GM21447 (cell line): ENCODE results near the gene MCF2L.
"Not testable (repeated sequence)": the region's sequence is repeated elsewhere in the genome, so short reads cannot be mapped to it uniquely, and the experiment has no call there.

Experiments used
- ATAC-seq: cut with Tn5 transposase; IDR thresholded peaks from one replicate; pipeline ENCODE4 v1.9.1; 2021; ENCODE audit not compliant: unreplicated experiment

MCF2L gene

GRCh38 chr13:113029487-113030258 is 60.7 kb downstream of the MCF2L start:
- ATAC-seq, result no peak

- not testable (repeated sequence) for ATAC-seq
Measured at GRCh38 chr13:113030259-113030640, 61.2 kb downstream of the MCF2L start.

DNA sequence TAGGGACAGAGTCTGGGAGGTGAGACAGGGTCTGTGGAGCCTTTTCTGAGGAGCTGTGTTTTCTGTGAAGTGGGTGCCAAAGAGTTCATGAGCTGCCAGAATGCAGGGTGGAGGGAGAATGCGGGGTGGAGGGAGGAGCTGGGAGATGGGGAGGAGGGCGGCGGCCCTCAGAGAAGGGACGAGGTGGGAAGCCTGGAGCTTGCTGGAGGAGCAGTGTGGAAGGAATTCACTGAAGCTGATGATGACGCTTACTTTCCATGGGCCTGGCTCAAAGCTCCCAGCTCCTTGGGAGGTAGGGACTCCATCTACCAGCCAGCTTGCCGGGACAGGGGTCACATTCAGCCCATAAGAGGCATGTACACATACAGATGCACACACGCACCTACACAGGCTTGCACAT is 62.5 kb downstream of the MCF2L start:
- no peak for ATAC-seq

GRCh38 chr13:113032291-113032690 is 63.3 kb downstream of the MCF2L start:
- ATAC-seq, result no peak

DNA sequence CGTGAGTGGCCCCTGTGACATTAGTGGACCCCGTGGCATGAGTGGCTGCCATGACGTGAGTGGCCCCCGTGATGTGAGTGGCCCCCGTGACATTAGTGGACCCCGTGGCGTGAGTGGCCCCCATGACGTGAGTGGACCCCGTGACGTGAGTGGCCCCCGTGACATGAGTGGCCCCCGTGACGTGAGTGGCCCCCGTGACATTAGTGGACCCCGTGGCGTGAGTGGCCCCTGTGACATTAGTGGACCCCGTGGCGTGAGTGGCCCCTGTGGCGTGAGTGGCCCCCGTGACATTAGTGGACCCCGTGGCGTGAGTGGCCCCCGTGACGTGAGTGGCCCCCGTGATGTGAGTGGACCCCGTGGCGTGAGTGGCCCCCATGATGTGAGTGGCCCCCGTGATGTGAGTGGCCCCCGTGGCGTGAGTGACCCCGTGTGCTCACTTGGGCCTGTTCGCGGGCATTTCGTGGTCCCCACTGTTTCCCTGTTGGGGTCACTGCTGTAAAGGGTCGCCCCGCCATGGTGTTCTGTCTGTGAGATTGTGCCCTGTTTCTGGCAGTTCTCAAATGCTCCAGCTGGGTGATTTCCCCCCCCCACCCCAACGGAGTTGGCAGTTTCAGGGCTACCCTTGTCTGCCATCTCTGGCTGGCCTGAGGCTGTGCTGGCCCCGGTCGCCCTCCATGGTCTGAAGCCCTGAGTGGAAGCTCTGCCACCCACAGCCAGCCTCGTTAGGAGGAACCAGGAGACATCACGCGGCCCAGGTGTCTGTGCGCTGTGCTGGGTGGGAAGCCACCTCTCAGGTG is 64.2 kb downstream of the MCF2L start:
- no peak for ATAC-seq

DNA sequence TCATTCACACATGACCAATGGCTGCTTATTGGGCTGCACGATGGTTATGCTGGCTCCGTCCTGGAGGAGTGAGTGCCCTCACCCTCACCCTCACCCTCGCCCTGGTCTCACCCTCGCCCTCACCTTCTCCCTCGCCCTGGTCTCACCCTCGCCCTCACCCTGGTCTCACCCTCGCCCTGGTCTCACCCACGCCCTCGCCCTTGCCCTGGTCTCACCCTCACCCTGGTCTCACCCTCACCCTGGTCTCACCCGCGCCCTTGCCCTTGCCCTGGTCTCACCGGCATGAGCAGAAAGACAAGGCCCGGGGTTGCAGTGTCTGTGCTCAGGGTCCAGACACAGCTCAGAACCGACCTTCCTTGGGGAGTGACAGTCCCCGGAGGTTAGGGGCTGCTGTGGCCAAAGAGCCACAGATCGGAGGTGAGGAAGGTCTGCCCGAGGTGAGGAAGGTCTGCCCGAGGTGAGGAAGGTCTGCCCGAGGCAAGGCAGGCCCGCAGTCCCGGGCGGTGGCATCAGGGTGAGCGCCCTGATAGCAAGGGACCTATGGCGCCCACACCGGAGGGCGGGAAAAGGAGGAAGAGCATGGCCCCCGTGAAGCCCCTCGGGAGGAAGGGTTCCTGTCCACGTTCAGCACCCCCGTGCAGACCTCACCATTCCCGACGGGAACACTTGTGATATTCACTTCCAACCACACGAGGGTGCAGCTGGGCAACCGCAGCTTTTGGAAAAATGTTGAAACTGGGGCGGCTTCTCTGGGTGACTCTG is 65.6 kb downstream of the MCF2L start:
- no peak for ATAC-seq

GRCh38 chr13:113035213-113035800 is 66.3 kb downstream of the MCF2L start:
- ATAC-seq, result no peak

DNA sequence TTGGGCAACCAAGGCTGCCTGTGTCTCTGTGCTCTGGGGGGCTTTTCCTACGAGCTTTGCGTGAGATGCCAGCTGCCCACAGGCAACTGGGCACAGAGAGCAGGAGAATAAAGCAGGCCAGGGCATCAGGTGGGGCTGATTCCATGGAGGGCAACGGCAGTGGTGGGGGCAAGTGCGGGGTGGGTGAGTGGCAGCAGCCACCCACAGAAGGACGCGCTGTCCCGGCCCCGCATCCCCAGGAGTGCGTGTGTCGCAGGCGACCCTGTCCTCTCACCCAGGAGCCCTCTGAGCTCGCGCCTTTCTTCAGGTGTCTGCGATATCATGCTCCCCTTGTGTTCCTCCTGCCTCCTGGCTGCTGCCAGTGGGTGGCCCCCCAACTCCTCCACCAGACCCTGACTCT is 67.4 kb downstream of the MCF2L start:
- no peak for ATAC-seq

GRCh38 chr13:113040031-113040430 is 71.0 kb downstream of the MCF2L start:
- no peak for ATAC-seq

DNA sequence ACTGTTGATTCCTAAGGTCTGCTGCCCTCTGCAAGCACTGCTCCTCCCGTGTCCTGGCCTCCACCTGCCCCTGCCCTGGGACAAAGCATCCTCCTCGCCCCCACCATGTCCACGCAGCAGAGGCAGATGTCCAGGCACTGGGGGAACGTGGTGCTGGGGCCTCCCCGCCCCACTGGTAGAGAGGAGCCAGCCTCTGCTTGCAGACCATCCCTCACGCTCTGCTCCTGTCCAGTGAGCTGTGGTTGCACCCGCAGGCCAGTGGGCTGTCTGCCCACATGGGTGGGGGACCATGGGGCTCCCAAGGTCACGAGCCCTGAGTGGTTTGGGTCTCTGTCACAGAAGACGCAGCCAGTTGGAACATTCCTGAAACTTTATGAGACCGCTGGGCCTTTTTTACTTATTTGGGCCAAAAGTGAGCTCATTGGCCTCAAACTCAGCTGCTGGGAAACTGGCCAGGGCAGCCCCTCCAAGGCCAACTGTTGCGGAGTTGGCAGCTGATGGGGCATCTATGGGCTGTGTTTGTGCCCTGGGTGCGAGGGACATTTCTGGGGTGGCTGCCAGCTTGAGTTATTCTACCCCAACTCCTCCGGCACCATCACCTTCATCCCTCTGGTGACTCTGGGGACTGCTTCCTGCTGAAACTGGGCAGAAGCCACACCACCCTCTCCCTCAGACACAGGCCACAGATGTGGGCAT is 71.7 kb downstream of the MCF2L start:
- no peak for ATAC-seq

DNA sequence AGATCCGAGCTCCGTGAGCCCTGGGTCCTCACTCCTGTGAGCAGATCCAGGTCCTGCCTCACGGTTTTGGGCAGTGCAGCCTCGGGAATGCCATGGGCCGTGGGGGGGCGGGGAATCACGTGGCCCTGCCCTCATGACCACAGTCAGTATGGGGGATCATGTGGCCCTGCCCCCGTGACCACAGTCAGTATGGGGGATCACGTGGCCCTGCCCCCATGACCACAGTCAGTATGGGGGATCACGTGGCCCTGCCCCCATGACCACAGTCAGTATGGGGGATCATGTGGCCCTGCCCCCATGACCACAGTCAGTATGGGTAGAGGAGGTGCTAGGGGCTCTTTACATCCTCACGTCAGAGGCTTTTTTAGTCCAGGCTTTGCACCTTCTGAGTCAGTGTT is 72.3 kb downstream of the MCF2L start:
- no peak for ATAC-seq

- ATAC-seq, result no peak
Measured at GRCh38 chr13:113041896-113042295, 72.9 kb downstream of the MCF2L start.

GRCh38 chr13:113042456-113042855 is 73.4 kb downstream of the MCF2L start:
- no peak for ATAC-seq

DNA sequence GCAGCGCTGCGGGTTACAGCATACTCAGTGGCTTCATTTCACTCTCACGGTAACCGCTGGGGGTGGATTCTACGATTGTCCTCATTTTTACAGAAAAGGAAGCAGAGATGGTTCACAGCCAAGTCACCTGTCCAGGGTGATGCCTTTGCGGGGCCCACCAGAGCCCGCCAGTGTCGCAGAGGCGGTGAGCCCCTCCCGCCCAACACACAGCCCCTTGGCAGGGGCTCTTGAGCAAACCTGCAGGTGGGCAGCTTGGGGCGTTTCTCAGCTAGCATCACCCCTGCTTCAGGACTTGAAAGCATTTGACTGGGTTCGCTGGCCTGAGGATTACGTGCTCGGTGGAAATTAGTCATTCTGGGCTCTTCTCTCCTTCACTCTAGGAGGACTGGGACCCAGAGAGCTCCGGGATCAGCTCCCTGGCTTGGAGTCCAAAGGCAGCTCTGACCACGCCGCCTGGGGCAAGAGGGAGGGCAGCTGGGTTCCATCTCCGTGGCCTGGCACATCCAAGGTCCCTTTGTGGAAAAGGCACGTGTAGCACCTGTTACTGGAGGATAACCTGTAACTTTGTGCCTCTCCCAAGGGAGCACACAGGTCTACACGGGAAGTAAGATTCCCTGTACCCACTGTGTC is 74.1 kb downstream of the MCF2L start:
- no peak for ATAC-seq

DNA sequence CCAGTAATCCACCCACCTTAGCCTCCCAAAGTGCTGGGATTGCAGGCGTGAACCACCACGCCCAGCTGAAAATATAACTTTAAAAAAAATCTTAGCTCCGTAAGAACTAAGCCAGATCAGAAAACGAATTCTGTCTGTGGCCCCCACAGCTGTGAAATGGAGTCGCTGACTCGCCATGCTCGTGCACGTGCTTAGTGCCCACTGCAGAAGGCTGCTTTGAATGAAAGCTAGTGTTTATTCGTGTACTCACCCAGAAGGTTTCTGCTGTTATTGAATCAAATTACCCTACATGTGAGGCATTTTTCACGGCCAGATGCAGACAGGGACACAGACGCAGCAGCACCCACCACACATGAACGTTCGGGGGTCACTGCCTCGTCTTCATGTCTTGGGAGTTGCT is 74.9 kb downstream of the MCF2L start:
- ATAC-seq, result no peak

- no peak for ATAC-seq
Measured at GRCh38 chr13:113044391-113045114, 75.5 kb downstream of the MCF2L start.

DNA sequence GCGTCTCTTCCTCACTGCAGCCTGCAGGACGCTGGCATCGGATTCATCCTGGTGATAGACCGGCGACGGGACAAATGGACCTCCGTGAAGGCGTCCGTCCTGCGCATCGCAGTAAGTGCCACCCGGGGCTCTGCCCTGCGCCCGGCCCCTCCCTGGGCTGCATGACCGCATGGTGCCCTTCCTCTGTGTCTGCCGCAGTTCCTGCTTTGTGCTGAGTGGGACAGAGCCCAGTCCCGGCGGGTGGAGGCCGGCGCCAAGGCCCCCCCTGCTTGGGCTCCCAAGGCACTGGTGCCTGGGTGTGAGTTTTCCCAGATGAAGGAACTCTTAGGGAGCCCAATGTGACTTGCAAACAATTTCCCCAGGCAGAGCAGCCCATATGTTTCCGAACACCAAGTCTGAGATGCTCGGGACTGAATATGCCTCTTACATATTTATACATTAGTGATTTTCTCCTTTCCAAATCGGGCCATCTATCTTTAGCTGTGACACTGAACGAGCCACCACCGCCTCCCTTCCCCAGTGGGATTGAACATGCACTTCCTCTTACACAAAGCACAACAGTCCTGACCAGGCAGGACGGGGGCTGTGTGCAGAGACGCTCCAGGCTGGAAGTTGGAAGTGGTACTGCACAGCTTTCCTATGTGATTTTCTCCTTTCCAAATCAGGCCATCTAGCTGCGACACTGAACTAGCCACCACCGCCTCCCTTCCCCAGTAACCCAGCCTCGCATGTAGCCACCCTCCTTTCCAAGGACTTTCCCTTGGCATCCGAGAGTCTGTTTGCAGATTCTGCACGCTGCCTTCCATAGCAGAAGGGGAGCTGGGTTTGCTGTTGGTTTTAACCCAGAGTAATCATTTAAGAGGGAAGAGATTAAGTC is 76.5 kb downstream of the MCF2L start:
- no peak for ATAC-seq

DNA sequence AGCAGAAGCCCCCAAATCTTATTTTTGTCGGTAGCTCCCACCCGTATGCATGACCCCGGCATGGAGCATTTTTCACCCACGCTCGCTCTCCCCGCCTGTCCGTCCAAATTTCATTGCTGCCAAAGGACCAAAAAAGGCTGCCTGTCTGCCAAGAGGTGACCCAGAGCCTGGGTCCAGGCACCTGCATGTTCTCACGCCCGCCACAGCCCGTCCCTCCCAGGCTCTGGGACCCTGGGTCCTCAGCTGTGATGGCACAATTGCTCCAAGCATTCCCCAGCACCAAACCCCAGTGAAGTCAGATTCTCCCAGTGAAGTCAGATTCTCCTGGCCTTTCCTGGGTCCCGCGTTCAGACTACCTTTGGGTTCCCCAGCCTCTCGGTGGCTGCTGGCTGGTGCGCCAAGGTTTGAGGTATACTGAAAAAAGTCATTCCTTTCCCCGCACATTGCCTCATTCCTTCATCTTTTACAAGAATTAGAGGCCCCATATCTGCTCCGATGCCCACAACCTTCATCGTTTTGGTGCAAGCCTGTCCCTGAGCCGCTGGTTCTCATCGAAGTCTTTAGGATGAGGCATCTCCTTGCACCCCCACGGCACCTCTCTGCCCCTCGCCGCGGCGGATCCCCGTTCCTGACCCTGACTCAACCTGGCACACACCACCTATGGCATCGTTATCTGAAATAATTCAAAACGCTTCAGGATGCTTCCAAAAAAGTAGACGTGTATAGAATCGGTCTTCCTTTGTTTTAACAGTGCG is 77.3 kb downstream of the MCF2L start:
- no peak for ATAC-seq
